GM12892 (cell line): ENCODE results near the gene ADIPOQ.

Experiments used
- POLR2AphosphoS5 ChIP-seq: IDR thresholded peaks from 2 replicates; pipeline ENCODE4 v1.6.1; 2011; ENCODE audit warnings: low read depth, low read length, control low read depth
- TAF1 ChIP-seq: IDR thresholded peaks from 2 replicates; pipeline ENCODE4 v1.6.1; 2011; ENCODE audit warnings: low read depth, mild to moderate bottlenecking, control low read depth, low read length, borderline replicate concordance

- TF ChIP-seq POLR2AphosphoS5, result no peak
- no peak for TF ChIP-seq TAF1
Observed at GRCh38 chr3:186895406-186895805, 52.9 kb downstream of the ADIPOQ start.
